Mucosa of descending colon (tissue), 3 donors: ENCODE results near the gene DOK7. TPM values are rescaled to one million over a fixed set of nuclear protein-coding genes. Genes with fewer than 3 reads are reported as not detected.

Experiments used
- ATAC-seq: fragments of 200-7000 bp; cut with Tn5 transposase; one replicate; pipeline ENCODE4 v1.9.1; 2020; ENCODE audit warnings: mild to moderate bottlenecking, moderate library complexity
- DNase-seq, 3 donors: peaks; one replicate each; pipeline ENCODE4 v3.0.0-alpha.2; 2020
- H3K36me3 ChIP-seq: fragments of 200-600 bp; one replicate; pipeline ENCODE4 v1.8.0; 2021; ENCODE audit warnings: low read depth, mild to moderate bottlenecking
- H3K4me1 ChIP-seq: fragments of 200-600 bp; one replicate; pipeline ENCODE4 v1.8.0; 2021; ENCODE audit warnings: low read depth, mild to moderate bottlenecking
- H3K4me3 ChIP-seq: fragments of 200-600 bp; one replicate; pipeline ENCODE4 v1.8.0; 2021; ENCODE audit warnings: mild to moderate bottlenecking
- H3K9me3 ChIP-seq: fragments of 200-600 bp; one replicate; pipeline ENCODE4 v1.8.0; 2021; ENCODE audit warnings: mild to moderate bottlenecking
- intact Hi-C, 2 donors: fragments of 100-400 bp; cut with DNase I in 1 of 2; cut with micrococcal nuclease in 1 of 2; formaldehyde crosslinking; loops; one replicate each; pipeline versions ENCODE4 v1.11.0 to v1.11.1; 2022; cut with DNase I, micrococcal nuclease
- total RNA-seq, 3 donors: library from RNA; stranded (reverse); fragmentation: NEBNext Ultra II Directional in 2 of 3; extraction: Animal tissue kit (Norgen Biotek cat#: 25700) in 2 of 3; gene quantifications; one replicate each; pipeline versions ENCODE4 v1.2.1 to v1.2.4, GENCODE V29; 2021 to 2023
- TF ChIP-seq, protein P1 (sequence below): fragments of 200-600 bp; IDR thresholded peaks from one replicate; pipeline ENCODE4 v1.8.0; 2022; ENCODE audit warnings: antibody characterized with exemption, mild to moderate bottlenecking
- donor health status: DM: no; HTN: no; CAD: no; lungs with moderate emphysema.
- donor health status: DM: no; HTN: no; CAD: no.
- donor health status: DM: no; HTN: yes; CAD: no.

The DOK7 gene
- total RNA-seq, 3 donors from 2014 or later: 0.28 to 0.61 (median 0.39) TPM

DNA sequence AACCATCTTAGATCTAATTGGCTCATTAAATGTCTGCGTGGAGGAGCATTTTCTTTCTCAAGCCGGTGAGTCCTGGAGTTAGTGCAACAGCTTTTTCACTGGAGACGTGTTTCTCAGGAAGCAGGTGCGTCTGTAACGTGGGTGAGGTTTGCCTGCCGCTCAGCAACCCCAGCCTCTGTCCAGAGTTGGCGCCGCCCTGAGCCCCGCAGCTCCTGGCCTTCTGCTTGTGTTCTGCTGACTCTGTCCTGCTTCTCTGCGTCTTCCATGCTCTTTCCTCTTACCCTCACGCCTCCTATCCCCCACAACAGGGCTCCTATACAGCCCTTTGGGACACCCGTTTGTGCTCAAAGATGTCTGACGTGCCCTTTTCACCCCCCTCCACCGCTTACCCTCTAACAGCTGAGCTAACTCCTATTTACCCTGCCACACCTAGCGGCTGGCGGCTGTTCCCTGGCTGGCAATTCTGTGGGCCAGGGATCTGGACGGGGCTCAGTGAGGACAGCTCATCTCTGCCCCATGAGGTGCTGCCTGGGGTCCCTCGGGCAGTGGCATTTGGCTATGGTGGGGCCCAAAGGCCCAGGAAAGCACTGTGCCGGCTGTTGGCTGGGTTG is 18.8 kb downstream of the DOK7 start:
- intact Hi-C loops: no loop called here
- Histone ChIP-seq H3K9me3 (no peaks in the 10 kb centered on the region), H3K4me1 (peaks cover 16% of the 10 kb centered on the region), H3K36me3 (no peaks in the 10 kb centered on the region), H3K4me3 (no peak overlapping the region)
- ATAC-seq: peak; percentile 42
- TF ChIP-seq, protein P1, sequence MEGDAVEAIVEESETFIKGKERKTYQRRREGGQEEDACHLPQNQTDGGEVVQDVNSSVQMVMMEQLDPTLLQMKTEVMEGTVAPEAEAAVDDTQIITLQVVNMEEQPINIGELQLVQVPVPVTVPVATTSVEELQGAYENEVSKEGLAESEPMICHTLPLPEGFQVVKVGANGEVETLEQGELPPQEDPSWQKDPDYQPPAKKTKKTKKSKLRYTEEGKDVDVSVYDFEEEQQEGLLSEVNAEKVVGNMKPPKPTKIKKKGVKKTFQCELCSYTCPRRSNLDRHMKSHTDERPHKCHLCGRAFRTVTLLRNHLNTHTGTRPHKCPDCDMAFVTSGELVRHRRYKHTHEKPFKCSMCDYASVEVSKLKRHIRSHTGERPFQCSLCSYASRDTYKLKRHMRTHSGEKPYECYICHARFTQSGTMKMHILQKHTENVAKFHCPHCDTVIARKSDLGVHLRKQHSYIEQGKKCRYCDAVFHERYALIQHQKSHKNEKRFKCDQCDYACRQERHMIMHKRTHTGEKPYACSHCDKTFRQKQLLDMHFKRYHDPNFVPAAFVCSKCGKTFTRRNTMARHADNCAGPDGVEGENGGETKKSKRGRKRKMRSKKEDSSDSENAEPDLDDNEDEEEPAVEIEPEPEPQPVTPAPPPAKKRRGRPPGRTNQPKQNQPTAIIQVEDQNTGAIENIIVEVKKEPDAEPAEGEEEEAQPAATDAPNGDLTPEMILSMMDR: no peak
- DNase-seq: peak in 2 of 3 donors; percentile 66 to 69

DNA sequence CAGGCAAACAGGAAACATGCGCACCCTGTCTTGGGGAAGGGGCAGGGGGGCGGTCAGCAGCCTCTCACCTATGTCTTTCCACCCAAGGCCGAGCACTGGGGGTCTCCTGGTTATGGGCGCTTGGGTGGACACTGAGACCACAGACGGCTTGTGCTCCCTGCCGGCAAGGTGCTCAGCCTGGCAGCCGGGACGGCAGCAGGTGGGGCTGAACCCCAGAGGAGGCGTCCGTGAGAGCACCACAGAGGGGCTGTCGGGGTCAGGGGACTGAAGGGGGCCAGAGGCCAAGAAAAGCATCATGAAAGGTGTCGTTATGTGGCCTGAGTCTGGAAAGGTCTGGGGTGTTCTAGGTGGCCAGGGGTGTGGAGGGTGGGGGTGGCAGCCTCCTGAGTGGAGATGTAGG is 19.6 kb downstream of the DOK7 start:
- DNase-seq (no peak), ATAC-seq (no peak)
- TF ChIP-seq, protein P1: no peak
- no peaks in the 10 kb centered on the region for H3K36me3 ChIP-seq
- H3K4me1 ChIP-seq: peaks cover 16% of the 10 kb centered on the region
- intact Hi-C loops: no loop called here
- no peaks in the 10 kb centered on the region for H3K9me3 ChIP-seq
- H3K4me3 ChIP-seq: no peak overlapping the region

DNA sequence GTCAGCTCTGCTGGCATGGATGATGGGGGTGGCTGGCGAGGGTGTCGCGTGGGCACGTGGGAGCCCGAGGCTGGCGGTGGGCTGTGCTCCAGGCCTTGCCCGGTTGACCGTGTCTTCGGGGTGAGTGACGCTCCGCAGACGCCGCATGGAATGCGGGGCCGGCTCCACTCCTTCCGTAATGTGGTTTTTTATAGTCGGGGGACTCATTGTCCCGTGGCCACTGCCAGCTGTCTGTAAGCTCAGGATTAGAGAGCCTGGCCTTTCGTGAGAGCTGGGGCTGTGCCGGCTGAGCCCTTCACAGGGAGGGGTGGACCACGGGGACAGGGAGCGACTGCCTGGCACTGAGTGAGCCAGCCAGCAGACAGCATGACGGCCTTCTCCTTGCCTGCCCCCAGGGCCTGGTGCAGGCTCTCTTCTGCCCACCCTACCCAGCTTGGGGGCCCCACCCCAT is 20.4 kb downstream of the DOK7 start:
- Histone ChIP-seq H3K9me3 (no peaks in the 10 kb centered on the region), H3K4me1 (peaks cover 16% of the 10 kb centered on the region), H3K4me3 (no peak overlapping the region), H3K36me3 (no peaks in the 10 kb centered on the region)
- DNase-seq (no peak), ATAC-seq (no peak)
- intact Hi-C loops: no loop called here
- TF ChIP-seq, protein P1: no peak

DNA sequence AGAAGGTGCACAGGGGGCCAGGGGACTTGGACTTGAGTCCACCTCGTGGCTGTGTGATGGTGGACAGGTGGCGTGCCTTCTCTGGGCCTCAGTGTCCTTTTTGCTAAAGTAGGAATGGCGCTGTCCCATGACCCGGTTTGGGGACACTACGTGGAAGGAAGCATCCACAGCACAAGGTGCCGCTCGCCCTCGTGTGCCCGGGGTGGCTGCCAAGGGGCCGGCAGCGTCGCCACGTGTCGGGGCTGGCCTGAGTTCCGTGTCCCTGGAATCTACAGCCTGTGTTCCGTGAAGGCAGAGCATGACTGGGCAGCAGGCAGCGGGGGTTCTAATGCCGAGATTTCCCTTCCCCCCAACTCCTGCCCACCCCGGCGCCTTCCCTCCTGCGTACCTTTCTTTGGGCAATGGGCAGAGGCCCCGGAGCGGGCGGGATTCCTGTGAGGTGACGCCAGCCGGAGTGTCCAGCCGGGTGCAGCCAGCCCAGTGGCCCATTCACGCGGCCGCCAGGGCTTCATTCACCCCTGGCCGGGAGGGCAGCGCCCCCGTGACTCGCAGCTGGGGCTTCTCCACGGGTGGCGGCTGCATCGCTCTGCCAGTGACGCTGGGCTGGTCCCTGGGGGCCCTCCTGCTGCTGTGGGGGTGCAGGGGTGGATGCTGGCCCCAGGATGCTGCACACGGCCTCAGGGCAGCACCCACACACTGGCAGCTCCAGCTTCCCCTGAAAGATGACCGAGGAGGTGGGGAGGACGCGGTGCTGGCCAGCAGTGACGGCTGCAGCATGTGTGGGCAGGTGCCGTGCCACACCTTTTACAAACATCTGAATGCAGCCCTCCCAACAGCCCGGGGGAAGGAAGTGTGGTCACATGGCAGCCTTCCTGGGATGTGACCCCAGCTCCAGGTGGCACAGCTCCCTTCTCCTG is 21.2 kb downstream of the DOK7 start:
- no peak overlapping the region for H3K4me3 ChIP-seq
- ATAC-seq: peak; percentile 71
- intact Hi-C loops: no loop called here
- TF ChIP-seq, protein P1: no peak
- no peaks in the 10 kb centered on the region for H3K9me3 ChIP-seq
- no peaks in the 10 kb centered on the region for H3K36me3 ChIP-seq
- peak; percentile 52 to 78 (median 61) for DNase-seq
- H3K4me1 ChIP-seq: peaks cover 16% of the 10 kb centered on the region

DNA sequence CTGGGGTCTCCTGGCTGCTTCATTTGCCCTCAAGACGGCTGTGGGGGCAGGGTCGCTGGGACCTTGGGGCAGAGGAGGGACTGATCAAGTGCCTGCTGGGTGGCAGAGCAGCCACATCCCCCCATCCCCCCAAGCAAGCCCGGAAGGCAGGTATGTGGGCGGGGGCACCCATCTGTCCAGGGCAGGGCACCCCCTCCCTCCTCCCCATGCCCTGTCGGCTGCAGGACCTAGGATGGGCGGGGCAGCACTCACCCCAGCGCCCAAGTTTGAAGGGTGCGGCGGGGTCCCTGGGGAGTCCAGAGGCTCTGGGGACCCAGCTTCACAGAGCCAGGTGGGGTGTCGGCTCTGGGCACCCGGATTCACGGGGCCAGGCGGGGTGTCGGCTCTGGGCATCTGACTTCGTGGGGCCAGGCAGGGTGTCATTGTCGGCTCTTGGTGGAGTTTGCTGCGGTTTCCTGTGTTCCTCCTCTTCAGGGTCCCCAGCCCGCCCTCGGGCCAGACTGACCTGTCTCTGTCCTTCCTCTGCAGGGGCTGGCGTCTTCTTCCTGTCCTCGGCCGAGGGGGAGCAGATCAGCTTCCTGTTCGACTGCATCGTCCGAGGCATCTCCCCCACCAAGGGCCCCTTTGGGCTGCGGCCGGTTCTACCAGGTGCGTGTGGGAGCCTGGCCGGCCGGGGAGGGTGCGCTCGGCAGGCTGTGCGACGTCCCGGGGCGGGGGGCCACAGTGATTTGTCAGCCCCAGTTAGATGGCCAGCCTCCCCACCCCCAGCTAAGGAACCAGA is 22.1 kb downstream of the DOK7 start:
- Histone ChIP-seq H3K4me1 (peaks cover 16% of the 10 kb centered on the region), H3K9me3 (no peaks in the 10 kb centered on the region), H3K36me3 (no peaks in the 10 kb centered on the region), H3K4me3 (no peak overlapping the region)
- intact Hi-C loops: no loop called here
- ATAC-seq (peak; percentile 44), DNase-seq (peak in 2 of 3 donors; percentile 52 to 79)
- TF ChIP-seq, protein P1: no peak
